Measurements from ENCODE around the gene KRTCAP3. TPM values are rescaled to one million over a fixed set of nuclear protein-coding genes. Genes with fewer than 3 reads are reported as not detected.

KRTCAP3 gene
- total and polyA plus RNA-seq, 9 of the 15 experiments (the other 6 are each of a cell fraction or from before 2014, with no cell fraction given) = 0.24 to 1.4 (median 0.73) TPM

DNA sequence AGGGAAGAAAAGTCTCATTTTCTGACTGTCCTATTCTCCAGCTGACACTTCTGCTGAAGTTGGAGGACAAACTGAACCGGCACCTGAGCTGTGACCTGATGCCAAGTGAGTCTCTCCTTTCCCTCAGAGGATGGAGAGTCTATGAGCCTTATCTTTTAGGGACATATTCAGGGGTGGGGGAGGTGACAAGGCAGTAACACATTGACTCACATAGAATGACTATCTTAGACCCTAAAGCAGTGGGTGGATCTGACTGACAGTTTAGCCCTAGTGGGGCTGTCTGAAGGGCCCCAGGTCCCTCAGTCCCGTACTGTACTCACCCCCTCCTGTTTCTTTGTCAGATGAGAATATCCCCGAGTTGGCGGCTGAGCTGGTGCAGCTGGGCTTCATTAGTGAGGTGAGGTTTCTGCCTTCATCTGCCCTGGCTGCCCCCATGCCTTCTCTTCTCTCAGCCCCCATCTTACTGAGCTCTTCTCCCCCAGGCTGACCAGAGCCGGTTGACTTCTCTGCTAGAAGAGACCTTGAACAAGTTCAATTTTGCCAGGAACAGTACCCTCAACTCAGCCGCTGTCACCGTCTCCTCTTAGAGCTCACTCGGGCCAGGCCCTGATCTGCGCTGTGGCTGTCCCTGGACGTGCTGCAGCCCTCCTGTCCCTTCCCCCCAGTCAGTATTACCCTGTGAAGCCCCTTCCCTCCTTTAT, 805 bp upstream of the KRTCAP3 start (continued):
- TF ChIP-seq, protein P1, sequence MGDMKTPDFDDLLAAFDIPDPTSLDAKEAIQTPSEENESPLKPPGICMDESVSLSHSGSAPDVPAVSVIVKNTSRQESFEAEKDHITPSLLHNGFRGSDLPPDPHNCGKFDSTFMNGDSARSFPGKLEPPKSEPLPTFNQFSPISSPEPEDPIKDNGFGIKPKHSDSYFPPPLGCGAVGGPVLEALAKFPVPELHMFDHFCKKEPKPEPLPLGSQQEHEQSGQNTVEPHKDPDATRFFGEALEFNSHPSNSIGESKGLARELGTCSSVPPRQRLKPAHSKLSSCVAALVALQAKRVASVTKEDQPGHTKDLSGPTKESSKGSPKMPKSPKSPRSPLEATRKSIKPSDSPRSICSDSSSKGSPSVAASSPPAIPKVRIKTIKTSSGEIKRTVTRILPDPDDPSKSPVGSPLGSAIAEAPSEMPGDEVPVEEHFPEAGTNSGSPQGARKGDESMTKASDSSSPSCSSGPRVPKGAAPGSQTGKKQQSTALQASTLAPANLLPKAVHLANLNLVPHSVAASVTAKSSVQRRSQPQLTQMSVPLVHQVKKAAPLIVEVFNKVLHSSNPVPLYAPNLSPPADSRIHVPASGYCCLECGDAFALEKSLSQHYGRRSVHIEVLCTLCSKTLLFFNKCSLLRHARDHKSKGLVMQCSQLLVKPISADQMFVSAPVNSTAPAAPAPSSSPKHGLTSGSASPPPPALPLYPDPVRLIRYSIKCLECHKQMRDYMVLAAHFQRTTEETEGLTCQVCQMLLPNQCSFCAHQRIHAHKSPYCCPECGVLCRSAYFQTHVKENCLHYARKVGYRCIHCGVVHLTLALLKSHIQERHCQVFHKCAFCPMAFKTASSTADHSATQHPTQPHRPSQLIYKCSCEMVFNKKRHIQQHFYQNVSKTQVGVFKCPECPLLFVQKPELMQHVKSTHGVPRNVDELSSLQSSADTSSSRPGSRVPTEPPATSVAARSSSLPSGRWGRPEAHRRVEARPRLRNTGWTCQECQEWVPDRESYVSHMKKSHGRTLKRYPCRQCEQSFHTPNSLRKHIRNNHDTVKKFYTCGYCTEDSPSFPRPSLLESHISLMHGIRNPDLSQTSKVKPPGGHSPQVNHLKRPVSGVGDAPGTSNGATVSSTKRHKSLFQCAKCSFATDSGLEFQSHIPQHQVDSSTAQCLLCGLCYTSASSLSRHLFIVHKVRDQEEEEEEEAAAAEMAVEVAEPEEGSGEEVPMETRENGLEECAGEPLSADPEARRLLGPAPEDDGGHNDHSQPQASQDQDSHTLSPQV (IDR thresholded peaks at IDR 0.05) = peak; percentile 48; the same call in 1 of the 2 replicates
- TF ChIP-seq TCF7 (IDR thresholded peaks at IDR 0.05; ENCODE audit: borderline replicate concordance) = 0 out of 2 replicates have a peak, but pooled peaks have one; percentile 61
- peak; percentile 78 for TF ChIP-seq MEIS2 (IDR thresholded peaks at IDR 0.05; ENCODE audit: partially characterized antibody)
- TF ChIP-seq, protein P2, sequence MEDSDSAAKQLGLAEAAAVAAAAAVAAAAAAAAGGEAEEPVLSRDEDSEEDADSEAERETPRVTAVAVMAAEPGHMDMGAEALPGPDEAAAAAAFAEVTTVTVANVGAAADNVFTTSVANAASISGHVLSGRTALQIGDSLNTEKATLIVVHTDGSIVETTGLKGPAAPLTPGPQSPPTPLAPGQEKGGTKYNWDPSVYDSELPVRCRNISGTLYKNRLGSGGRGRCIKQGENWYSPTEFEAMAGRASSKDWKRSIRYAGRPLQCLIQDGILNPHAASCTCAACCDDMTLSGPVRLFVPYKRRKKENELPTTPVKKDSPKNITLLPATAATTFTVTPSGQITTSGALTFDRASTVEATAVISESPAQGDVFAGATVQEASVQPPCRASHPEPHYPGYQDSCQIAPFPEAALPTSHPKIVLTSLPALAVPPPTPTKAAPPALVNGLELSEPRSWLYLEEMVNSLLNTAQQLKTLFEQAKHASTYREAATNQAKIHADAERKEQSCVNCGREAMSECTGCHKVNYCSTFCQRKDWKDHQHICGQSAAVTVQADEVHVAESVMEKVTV (CRISPR knock-in tag; IDR thresholded peaks at IDR 0.05) = no peak
- TF ChIP-seq MTA1 (IDR thresholded peaks at IDR 0.05; ENCODE audit: borderline replicate concordance) = peak; percentile 18; the same call in 1 of the 2 replicates
- TF ChIP-seq, protein P3, sequence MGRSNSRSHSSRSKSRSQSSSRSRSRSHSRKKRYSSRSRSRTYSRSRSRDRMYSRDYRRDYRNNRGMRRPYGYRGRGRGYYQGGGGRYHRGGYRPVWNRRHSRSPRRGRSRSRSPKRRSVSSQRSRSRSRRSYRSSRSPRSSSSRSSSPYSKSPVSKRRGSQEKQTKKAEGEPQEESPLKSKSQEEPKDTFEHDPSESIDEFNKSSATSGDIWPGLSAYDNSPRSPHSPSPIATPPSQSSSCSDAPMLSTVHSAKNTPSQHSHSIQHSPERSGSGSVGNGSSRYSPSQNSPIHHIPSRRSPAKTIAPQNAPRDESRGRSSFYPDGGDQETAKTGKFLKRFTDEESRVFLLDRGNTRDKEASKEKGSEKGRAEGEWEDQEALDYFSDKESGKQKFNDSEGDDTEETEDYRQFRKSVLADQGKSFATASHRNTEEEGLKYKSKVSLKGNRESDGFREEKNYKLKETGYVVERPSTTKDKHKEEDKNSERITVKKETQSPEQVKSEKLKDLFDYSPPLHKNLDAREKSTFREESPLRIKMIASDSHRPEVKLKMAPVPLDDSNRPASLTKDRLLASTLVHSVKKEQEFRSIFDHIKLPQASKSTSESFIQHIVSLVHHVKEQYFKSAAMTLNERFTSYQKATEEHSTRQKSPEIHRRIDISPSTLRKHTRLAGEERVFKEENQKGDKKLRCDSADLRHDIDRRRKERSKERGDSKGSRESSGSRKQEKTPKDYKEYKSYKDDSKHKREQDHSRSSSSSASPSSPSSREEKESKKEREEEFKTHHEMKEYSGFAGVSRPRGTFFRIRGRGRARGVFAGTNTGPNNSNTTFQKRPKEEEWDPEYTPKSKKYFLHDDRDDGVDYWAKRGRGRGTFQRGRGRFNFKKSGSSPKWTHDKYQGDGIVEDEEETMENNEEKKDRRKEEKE (IDR thresholded peaks at IDR 0.05; ENCODE audit: borderline replicate concordance in 1 of 2, control insufficient read depth in 1 of 2, low read depth in 2 of 2, low read length in 1 of 2) = 0 out of 4 replicates have a peak, but pooled peaks of 1 of the 2 experiments have one; percentile 21
- TF ChIP-seq ATF1 (CRISPR knock-in tag; IDR thresholded peaks at IDR 0.05) = no peak
- peak; percentile 27; the same call in 1 of the 2 replicates for TF ChIP-seq ATF1 (tag; IDR thresholded peaks at IDR 0.05)
- TF ChIP-seq POLR2AphosphoS2 (IDR thresholded peaks at IDR 0.05; ENCODE audit: low read length) = 0 out of 2 replicates have a peak, but pooled peaks have one; percentile 37
- TF ChIP-seq TRIM24 (IDR thresholded peaks at IDR 0.05) = peak; percentile 81 to 84
- peak; percentile 70 for TF ChIP-seq ZNF316 (IDR thresholded peaks at IDR 0.05)
- peak; percentile 51; the same call in 1 of the 2 replicates for TF ChIP-seq PML (IDR thresholded peaks at IDR 0.05; ENCODE audit: low read length)
- TF ChIP-seq SMAD4 (CRISPR knock-in tag; conservative IDR thresholded peaks at IDR 0.05) = 0 out of 2 replicates have a peak, but pooled peaks have one; percentile 40
- TF ChIP-seq BCL6 (CRISPR knock-in tag; IDR thresholded peaks at IDR 0.05) = no peak
- TF ChIP-seq, protein P4, sequence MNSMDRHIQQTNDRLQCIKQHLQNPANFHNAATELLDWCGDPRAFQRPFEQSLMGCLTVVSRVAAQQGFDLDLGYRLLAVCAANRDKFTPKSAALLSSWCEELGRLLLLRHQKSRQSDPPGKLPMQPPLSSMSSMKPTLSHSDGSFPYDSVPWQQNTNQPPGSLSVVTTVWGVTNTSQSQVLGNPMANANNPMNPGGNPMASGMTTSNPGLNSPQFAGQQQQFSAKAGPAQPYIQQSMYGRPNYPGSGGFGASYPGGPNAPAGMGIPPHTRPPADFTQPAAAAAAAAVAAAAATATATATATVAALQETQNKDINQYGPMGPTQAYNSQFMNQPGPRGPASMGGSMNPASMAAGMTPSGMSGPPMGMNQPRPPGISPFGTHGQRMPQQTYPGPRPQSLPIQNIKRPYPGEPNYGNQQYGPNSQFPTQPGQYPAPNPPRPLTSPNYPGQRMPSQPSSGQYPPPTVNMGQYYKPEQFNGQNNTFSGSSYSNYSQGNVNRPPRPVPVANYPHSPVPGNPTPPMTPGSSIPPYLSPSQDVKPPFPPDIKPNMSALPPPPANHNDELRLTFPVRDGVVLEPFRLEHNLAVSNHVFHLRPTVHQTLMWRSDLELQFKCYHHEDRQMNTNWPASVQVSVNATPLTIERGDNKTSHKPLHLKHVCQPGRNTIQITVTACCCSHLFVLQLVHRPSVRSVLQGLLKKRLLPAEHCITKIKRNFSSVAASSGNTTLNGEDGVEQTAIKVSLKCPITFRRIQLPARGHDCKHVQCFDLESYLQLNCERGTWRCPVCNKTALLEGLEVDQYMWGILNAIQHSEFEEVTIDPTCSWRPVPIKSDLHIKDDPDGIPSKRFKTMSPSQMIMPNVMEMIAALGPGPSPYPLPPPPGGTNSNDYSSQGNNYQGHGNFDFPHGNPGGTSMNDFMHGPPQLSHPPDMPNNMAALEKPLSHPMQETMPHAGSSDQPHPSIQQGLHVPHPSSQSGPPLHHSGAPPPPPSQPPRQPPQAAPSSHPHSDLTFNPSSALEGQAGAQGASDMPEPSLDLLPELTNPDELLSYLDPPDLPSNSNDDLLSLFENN (IDR thresholded peaks at IDR 0.05; ENCODE audit: low read depth in 2 of 2, low read length in 2 of 2) = peak in 1 of 2 experiments; percentile 62; a peak in 1 of 4 replicates
